Stimulated activated CD8-positive, alpha-beta memory T cell treated with anti-CD3 and anti-CD28 coated beads, Interleukin-15, amount 100 ng/mL, for 24 hours (primary cell): ENCODE data around the gene GRHPR.
"Not testable (repeated sequence)": the region's sequence is repeated elsewhere in the genome, so short reads cannot be mapped to it uniquely, and the experiment has no call there.

ENCODE experiments used
- DNase-seq: peaks from one replicate; pipeline ENCODE4 v3.0.0-alpha.2; 2020; ENCODE audit warnings: low read depth

GRHPR gene

DNA sequence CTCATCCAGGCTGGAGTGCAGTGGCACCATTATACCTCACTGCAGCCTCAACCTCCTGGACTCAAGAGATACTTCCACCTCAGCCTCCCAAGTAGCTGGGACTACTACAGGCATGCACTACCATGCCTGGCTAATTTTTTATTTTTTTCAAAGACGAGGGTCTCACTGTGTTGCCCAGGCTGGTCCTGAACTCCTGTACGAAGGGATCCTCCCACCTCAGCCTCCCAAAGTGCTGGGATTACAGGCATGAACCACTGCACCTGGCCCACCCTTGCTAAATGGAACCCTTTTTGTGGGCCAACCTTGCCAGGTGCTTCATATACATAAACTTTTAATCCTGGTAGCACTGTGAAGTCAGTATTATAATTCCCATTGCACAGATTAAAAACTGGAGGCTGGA lies 1.0 kb downstream of the GRHPR start:
- no peak for DNase-seq

DNA sequence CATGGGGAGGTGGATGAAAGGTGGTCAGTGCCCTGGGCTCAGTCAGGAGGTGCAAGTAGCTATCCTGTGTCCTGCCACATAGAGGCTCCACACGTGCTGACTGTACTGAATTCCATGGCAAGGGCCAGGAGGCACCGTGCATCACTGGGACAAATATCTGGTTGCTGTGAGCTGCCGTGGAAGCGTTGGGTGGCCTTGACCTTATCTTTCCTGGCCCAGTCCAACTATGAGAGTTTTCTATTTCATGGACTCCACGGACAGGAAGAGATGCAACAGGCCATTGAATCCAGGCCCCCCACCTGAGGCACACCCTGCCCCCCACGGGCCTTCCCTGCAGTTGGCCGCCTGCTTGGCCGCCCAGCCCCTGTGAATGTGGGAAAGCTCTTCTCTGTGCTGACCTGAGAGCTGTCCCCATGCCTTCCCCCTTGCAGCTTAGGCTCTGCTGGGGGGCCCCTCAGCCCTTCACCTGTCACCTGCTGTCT lies 1.7 kb downstream of the GRHPR start:
- no peak for DNase-seq

DNA sequence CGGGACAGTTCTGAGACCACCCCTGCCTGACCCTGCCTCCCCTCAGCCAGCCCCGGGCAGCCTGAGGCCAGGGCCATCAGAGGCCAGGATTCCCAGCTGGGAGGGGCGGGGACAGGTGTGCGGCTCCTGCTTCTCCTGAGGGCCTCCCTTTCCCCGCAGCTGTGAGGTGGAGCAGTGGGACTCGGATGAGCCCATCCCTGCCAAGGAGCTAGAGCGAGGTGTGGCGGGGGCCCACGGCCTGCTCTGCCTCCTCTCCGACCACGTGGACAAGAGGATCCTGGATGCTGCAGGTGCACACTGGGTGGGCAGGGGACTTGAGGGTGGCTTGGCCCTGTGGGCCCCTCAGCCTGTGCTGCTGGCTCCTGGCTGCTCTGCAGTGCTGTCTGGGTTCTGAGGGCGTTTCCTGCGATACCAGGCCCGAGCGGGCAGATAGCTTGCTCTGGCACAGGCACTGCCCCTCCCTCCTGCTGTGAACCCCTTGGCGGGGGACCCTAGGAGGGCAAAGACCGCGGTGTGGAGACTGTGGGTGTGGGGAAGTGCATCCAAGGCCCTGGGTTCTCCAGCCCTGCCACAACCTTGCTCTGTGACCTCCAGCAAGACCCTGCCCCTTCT lies 2.3 kb downstream of the GRHPR start:
- DNase-seq: no peak

DNA sequence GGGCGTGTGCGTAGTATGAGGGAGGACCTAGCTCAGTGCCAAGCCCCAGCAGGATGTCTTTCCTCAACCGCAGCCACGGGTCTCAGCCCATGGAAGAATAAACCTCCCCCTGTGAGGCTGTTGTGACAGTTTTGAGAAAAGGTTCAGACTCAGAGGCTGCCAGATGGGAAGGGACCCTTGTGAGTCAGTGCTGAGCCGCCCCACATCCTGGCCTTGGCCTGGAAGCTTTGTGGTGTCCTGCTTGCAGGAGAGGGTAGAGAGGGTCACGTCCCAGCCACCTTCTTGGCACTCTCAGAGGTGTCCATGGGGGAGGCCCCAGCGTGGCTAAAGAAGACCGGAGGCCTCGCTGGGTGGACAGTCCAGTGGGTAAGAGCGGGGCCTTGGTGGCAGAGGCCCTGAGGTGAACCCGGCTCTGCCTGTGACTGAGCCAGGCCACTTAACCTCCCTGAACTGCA lies 2.8 kb downstream of the GRHPR start:
- DNase-seq: no peak

DNA sequence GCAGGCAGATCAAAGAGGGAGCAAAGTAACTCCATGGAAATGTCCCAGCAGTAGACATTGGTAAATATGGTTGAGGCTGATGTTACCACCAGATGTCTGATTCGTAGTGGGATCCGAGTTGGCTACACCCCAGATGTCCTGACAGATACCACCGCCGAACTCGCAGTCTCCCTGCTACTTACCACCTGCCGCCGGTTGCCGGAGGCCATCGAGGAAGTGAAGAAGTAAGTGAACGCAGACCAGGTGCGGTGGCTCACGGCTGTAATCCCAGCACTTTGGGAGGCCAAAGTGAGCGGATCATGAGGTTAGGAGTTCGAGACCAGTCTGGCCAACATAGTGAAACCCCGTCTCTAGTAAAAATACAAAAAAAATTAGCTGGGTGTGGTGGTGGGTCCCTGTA lies 3.9 kb downstream of the GRHPR start:
- DNase-seq: not testable (repeated sequence)

DNA sequence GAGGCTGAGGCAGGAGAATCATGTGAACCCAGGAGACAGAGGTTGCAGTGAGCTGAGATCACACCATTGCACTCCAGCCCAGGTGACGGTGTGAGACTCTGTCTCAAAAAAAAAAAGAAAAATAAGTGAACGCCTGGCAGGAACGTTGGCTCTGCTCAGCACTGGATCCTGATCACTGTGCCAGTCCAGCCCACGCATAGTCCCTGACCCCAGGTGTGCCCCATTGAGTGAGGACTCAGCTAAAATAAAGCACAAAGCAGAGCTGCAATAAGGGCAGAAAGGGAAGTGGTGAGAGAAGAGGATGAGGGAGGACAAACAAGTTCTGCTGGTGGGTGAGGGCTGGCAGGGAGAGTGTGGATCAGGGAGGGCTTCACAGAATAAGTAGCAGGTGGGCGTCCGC lies 4.3 kb downstream of the GRHPR start:
- no peak for DNase-seq

DNA sequence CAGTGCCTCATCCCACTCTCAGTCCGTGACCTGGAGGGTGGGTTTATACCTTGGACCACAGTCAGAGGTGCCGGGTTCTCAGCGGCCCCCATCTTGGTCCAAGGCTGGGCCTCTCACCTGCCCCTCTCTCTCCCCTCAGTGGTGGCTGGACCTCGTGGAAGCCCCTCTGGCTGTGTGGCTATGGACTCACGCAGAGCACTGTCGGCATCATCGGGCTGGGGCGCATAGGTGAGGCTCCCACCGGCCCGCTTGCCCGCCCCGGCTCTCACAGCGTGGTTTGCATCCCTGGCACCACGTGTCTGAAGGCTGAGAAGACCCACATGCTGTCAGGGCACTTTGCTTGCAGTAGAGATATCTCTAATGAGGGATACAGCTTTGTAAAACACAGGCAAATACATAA lies 5.8 kb downstream of the GRHPR start:
- DNase-seq: no peak

DNA sequence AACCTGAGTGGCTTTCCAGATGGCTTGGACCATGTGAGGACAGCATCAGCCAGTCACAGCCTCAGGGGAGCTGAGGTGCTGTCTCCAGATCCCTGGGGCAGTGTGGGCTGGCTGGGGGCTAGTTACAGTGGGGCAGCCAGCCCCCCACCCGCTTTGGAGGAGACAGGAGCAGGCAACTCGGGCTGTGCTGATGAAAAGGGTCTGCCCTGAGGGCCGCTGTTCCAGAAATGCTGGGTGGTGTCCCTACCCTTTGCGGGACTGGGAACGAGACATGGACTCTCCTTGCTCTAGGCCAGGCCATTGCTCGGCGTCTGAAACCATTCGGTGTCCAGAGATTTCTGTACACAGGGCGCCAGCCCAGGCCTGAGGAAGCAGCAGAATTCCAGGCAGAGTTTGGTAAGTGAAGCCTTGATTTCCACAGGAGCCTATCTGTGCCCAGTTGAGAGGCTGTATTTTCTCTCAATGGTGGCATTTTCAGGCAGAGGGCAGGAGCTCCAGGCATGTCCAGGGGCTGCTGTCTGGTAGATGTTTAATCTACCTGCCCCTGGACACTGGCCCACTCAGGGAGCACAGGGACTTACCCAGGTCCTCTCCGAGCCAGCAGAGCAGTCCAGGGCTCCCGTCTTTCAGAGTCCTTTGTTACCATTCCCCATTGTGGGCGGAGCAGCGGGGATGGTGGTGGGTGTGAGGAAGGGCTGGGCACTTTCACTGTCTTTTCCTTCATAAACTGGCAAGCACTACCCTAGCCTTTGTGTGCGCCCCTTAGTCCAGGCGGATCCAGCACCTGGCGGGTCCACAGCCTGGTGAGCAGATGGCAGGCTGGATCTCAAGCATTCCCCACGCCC lies 7.2 kb downstream of the GRHPR start:
- no peak for DNase-seq

DNA sequence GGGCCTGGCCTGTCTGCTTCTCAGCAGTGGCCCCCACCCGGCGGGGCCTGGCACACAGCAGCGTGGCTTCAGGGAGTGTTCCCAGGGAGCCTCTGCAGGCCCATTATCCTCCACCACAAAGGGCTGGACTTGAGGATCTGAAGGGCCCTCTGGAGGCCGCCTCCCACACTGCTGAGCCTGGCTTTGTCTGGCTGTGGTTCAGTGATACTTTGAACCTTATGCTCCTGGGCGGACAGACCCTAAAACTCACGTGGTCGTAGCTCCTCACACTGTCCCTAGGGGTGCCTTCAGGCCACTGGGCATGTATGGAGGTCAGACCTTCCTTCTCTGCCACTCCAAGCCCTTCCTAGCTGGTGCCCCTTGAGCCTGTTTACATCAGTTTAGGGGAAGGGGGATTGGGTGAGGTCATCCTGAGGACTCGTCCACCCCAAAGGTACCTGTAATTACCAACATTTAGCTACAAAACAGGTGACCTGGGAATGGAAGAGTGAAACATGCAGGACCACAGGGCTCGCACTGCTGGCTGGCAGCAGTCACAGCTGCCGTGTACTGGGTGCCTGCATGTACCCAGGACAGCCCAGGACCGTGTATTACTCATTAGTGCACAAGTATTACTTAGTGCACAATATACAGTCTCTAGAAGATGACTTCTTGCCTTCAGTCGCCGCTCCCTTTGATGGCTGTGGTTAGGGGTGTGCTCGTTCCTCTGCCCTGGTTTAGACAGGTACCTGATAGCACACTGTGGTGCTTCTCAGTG lies 8.5 kb downstream of the GRHPR start:
- no peak for DNase-seq

DNA sequence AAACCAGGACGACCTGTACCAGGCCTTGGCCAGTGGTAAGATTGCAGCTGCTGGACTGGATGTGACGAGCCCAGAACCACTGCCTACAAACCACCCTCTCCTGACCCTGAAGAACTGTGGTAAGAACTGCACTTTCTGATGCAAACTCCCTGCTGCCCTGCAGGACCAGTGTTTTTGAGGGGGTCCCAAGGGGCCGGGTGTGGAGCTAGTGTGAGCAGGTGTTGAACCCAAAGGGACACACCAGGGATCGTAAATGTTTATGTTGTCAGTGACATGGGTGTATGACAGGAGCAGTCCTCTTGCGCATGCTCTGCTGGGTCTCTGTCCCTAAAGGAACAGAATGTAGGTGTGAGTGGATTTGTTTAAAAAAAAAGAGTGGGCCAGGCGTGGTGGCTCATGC lies 9.5 kb downstream of the GRHPR start:
- DNase-seq: no peak

DNA sequence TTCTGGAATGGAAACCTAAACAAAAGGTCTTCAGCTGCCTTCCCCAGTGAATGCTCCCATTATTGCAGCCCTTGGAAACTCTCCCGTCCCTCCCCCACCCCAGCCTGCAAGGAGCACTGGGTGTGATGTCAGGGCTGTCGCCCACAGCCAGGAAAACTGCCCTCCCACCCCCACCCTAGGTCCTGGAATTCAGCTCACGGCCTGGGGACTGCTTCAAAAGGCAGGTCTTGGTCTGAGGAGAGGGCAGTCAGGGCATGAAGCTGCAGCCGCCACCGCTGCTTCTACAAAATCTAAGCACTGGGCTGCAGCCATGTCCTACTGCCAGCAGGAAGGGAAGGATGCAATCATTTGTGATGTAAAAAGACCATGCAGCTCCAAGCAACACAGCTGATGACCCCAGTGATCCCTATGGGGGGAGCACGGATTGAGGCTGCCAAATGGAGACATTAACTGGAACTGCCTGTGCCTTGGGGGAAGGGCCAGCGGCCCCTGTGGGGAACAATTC lies 11.4 kb downstream of the GRHPR start:
- DNase-seq: no peak

DNA sequence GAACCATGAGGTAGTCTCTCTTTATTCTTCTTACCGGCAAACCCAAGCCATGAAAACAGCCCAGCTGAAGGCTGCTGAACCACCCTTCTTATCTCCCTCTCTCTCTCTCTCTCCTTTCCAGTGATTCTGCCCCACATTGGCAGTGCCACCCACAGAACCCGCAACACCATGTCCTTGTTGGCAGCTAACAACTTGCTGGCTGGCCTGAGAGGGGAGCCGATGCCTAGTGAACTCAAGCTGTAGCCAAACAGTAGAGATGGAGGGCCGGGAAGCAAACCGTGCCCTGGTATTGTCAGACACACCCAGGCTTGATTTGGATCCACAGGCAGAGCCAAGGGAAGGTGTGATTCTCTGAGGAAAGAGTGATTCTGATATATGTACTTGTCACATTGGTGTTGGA lies 14.0 kb downstream of the GRHPR start:
- no peak for DNase-seq

DNA sequence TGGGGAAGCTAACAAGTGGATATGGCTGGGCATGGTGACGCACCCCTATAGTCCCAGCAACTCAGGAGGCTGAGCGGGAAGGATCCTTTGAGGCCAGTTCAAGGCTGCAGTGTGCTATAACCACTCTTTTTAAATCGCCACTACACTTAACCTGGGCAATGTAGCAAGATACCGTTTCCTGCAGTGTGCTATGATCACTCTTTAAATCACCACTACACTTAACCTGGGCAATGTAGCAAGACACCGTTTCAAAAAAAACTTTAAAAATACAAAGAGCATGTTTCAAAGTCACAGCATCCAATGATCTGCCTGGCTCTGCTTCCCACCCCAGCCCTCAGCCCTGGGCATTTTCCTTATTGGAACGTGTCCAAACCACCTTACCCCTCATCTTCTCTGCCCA lies 14.5 kb downstream of the GRHPR start:
- no peak for DNase-seq

DNA sequence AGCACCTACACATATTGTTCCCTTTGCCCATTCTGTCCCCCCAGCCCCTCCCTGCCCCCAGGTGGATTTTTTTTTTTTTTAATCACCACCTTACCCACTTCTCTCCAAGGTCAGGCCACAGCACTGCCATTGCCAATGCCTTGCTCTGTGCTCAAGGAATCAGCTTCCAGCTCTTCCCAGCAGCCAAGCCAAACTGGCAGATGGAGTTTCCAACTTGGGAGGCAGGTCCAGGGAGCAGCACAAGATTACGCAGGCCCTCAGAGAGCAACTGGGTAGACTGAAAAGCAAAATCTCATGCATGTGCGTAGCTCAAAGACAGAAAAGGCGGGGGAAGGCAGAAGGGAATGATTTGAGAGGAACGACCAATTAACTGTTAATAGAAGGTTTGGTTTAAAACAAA lies 15.1 kb downstream of the GRHPR start:
- DNase-seq: no peak

DNA sequence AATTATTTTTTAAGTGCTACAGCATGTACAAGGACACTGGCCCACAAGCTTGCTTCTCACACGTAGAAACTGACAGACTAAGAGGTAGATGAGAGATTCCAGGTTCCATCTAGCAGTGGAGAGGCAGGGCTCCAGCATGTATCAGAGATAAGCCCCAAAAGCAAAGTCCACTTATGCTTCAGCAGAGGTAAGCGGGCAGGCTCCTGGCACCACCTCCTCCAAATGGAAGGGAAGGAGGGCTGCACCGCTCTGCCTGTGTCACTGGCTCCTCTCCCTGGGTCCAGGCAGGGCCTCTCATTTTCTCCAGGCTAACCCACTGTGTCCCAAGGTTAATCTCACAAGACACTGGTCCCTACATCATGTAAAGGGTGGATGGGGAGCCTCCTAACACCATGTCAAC lies 15.9 kb downstream of the GRHPR start:
- no peak for DNase-seq

DNA sequence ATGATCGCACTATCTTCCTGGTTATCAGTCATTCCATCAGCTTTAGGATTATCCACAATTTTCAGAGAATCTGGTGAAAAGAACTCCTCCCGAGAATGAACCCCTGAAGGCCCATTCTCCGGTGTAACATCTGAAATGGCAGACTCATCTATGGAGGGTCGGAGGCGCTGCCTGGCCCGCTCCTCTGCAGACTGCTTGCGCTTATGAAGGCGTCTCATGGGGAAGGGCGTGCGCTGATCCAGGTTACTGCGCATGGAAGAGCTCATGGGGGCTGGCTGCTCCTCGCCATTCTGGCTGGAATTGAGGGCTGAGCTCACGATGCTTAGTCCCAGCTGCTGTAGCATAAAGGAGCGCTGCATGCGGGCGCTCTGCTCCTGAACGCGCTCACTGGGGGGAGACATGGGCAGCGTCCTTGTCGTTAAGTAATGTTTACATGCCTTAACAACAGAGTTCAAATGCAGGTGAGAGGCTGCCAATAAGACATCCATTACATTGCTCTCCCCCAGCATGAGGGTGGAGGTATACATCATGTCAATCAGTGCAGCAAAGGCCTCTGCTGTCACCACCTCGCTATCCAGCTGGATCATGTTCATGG lies 19.4 kb downstream of the GRHPR start:
- DNase-seq: no peak

DNA sequence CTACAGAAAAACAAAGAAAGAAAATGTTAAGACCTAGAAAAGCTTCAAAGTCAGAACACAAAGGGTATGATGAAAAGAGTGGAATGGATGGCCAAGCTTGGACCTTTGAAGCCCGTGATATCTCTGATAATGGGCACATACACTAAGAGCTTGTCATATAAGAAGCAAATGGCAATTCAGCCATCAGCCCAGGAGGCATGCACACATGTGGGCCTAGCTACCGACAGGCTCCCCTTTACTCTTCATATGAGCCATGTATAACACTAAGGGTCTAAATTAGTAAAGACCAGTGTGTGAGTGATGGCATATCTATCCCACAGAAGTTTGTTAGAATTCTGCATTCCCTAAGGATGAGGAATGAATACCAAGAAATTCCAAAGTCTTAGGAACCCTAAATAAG lies 20.1 kb downstream of the GRHPR start:
- no peak for DNase-seq

DNA sequence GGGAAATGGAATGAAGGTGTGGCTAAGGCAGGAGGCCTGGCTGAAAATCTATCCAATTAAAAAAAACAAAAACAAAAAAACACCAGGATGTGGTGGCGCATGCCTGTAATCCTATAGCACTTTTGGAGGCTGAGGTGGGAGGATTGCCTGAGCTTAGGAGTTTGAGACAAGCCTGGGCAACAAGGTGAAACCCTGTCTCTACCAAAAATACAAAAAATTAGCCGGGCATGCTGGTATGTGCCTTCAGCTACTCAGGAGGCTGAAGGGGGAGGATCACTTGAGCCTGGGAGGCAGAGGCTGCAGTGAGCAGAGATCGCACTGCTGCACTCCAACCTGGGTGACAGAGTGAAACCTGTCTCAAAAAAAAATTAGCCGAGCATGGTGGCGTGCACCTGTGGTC lies 21.1 kb downstream of the GRHPR start:
- no peak for DNase-seq

DNA sequence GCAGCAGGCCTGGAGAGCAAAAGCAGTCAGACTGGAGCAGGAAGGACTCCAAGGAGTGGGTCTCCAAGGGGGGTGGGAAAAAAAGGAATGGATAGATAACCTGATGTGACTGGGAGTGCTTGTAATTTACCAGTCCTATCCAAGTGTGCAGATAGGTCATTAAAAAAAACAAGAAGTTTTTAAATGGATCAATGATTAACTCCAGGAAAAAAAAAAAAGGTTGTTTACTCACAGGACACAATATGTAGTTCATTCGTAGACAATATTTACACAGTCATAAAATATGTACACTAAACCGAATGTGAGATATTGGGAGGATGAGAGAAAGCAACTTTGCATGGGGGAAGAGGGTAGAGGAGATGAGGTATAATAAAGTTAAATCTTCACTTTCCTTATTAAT lies 22.4 kb downstream of the GRHPR start:
- DNase-seq: no peak

DNA sequence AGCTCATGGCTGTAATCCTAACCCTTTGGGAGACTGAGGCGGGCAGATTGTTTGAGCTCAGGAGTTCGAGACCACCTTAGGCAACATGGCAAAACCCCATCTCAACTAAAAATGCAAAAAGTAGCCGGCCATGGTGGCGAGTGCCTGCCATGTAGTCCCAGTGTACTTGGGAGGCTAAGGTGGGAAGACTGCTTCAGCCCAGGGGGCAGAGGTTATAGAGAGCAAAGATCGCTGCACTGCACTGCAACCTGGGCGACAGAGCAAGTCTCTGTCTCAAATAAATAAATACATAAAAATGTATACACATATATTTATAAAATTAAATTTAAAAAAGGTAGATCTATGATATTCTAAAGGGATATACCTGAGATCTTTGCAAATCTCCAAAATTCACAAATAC lies 23.3 kb downstream of the GRHPR start:
- no peak for DNase-seq

DNA sequence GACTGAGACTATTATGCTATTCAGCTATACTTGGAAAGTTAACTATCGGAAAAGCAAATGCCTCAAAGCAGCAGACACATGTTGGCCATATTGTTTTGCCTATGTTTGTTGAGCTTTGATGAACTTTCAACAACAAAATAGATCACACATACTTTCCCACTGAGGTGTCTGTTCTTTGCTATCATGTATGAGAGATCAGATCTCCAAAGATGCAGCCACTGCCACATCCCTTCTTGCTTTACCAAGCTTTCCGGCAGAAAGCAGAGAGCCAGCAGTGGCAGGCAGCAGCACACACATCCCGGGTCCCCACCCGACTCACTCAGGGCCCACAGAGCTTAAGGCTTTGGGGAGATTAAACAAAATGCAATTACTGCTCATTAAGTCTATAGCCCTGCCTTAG lies 23.9 kb downstream of the GRHPR start:
- no peak for DNase-seq

DNA sequence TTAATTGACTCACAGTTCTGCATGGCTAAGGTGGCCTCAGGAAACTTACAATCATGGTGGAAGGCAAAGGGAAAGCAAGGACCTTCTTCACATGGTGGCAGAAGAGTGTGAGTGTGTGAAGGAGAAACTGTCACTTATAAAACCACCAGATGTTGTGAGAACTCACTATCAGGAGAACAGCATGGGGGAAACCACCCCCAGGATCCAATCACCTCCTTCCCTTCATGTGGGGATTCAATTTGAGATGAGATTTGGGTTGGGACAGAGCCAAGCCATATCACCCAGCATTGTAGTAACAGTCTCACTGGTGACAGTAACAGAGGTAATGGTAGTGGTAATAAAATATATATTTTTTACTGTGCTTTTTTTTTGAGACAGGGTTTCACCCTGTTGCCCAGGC lies 24.6 kb downstream of the GRHPR start:
- no peak for DNase-seq
